KBM-7 (cell line): ENCODE results near the gene EARS2.
"Not testable (repeated sequence)": the region's sequence is repeated elsewhere in the genome, so short reads cannot be mapped to it uniquely, and the experiment has no call there.

Experiments used
- DNase-seq: peaks from one replicate; pipeline ENCODE4 v3.0.0-alpha.2; 2015
- in situ Hi-C: fragments of 300-500 bp; cut with MboI; formaldehyde crosslinking; loops from 2 replicates; pipeline ENCODE4 v1.14.3; 2020; ENCODE audit warnings: low sequenced_read_pairs, low pct_unique_long_range_greater_than_20kb, mixed read lengths

Gene EARS2

DNA sequence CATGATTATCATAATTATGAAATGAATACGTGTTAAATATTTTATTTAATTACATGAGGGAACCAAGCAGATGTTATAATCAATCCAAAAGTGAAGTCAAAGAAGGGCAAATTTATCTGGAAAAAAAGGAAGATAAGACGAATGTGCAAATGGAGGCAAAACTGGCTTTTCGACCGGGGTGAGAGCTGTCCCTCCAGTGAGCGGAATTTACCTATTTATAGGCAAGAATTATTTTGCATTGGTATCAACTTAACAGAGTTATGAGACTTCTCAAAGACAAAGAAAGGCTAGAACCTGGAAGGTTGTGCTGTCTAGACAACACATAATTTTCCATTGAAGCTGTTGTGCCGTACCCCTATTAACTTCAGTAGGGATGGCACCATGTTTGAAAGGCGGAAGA lies 45.4 kb downstream of the EARS2 start:
- no peak for DNase-seq

DNA sequence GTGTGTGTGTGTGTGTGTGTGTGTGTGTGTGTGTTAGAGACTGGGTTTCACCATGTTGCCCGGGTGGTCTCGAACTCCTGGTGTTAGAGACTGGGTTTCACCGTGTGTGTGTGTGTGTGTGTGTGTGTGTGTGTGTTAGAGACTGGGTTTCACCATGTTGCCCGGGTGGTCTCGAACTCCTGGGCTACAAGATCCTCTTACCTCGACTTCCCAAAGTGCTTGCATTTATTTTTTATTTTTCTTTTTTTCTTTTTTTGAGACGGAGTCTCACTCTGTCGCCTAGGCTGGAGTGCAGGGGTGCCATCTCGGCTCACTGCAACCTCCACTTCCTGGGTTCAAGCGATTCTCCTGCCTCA lies 46.3 kb downstream of the EARS2 start:
- DNase-seq, in situ Hi-C loops: not testable (repeated sequence)

More for the DNA sequence above, 45.4 kb downstream of the EARS2 start:
- in situ Hi-C loops, result no loop called here

DNA sequence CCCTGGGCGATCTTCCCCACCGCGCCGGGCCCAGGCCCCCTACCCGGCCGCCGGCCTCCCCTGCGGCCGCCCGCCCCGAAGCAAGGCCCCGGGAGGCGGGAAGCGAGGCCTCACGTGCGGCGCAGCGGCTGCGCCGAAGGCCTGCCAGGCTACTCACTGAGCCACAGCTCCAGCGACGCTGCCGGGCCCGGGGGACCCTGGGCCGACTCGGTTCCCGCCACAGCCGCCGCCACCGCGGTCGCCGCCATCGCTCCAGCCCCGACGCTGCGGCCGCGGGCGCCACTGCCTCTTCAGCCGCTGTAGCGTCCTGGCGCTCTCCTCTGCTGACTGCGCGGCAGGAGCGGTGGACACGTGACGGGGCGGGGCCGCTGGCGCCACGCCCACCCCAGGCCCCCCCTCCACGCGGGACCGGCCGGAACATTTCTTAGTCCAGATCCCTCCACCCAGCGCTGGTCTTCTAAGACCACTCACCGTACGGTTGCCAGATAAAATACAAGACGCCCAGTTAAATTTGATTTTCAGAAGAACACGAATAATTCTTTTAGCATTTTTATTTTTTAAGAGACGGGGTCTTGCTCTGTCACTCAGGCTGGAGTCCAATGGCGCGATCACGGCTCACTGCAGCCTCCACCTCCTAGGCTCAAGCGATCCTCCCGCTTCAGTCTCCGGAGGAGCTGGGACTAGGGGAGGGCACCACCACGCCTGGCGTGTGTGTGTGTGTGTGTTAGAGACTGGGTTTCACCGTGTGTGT lies 46.8 kb downstream of the EARS2 start, which contains the start of gene GGA2:
TSS of gene GGA2 (minus strand) at position 331 of the 751 bp plus-strand sequence. CDS start at position 248, 83 bp downstream.
- in situ Hi-C loops, result no loop called here
- DNase-seq, result peak; percentile 87

DNA sequence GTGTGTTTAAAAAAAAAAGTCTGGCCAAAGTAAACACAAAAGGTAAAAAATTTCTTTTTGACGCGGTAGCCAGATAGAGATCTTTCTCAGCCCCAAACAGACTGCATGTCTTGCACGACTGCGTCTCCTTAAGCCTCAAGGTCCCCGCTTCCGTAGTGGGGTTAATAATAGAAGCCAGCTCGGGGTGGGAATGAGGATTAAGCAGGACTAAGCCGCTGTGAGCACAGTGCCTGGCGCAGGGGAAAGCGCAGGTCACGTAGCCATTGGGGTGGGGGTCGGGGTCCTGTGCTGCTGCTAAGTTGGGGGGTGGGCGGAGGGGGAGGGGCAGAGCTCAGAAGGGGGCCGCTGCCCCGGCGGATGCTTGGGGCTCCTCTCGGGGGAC lies 47.4 kb downstream of the EARS2 start:
- peak; percentile 49 for DNase-seq
- in situ Hi-C loops, result no loop called here

- no peak for DNase-seq
- in situ Hi-C loops, result no loop called here
These were observed 47.8 kb downstream of the EARS2 start for GRCh38 chr16:23509441-23509754.

GRCh38 chr16:23508589-23509440 lies 48.3 kb downstream of the EARS2 start:
- DNase-seq, result peak; percentile 34
- in situ Hi-C loops, result no loop called here

- DNase-seq, result no peak
- in situ Hi-C loops, result no loop called here
These were observed 50.5 kb downstream of the EARS2 start for GRCh38 chr16:23506606-23506994.

DNA sequence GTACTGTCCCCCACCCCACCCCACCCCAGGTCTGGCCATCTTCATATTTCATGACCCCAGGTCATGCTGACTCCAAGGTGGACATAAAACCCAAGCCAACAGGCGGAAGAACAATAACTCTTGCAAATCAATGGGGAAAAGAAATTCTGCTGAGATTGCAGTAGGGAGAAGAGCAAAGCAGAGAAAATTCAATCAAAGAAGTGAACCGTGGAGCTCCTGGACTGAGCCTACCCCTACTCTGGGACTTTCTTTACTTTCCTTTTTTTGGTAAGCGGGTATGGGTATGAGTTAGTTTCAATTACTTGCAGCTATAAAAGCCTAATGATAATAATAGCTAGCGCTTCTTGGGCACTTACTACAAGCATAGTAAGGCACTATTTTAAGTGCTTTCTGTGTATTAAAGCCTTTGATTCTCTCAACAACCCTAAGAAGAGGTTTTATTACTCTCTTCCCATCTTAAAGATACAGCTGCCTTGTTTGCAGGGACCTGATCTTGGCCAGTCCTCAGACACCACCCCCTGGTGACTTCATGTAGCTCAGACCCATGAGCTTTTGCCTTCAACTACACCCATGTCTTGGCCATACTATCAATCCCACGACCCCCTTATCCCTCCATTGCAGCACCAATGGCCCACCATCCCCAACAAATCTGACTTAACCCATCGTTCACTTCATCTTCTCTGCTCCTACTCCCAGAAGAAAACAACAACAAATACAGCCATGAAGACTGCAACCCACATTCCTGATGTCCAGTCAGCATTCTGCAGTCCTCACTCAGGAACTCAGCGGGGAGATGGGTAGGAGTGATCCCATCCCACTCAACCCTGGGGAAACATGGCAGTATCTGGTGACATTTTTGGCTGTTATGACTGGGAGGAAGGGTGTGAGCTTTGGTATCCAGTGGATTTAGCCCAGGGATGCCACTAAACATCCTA lies 51.2 kb downstream of the EARS2 start:
- in situ Hi-C loops, result no loop called here
- DNase-seq, result no peak

DNA sequence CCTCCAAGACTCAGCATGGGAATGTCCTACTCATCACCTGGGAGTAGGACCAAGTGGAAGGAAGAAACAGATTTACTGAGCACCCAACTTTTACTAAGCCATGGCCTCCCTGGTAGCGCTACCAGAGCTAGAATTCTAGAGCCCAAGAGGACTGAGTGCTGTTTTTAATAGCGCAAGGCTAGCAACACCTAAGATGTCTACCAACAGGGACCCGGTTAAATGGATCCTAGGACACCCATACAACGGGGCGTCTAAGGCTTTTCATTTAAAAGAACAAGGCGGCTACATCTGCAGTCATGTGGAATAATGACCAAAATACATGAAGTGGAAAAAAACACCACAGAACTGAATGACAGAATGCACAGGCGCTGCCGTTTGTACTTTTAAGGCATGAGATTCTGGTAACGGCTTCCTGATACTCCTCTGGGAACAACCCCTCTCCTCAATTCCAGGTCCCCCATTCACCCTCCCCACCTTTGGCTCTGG lies 51.9 kb downstream of the EARS2 start:
- no peak for DNase-seq
- in situ Hi-C loops, result no loop called here

GRCh38 chr16:23504453-23505179 lies 52.5 kb downstream of the EARS2 start:
- DNase-seq, result peak; percentile 27
- in situ Hi-C loops, result no loop called here

GRCh38 chr16:23504076-23504452 lies 53.1 kb downstream of the EARS2 start:
- no peak for DNase-seq
- in situ Hi-C loops, result no loop called here

DNA sequence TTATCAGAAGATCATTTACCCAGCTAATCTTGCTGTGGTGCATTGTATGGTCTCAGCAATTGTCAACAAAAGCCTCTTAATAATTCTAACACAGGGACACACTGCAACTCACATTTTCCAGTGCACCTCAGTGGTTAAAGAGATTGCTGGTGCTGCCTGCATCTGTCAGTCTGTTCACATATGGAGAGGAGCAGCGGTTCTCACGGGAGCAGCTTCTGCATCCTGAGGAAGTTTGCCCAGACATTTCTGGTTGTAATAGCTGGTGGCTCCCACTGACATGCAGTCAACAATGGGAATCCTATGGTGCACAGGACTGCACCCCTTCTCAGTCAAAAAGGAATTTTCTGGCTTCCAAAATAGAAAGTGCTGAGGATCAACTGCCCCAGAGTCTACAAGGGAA lies 54.7 kb downstream of the EARS2 start:
- in situ Hi-C loops, result no loop called here
- DNase-seq, result peak; percentile 18

- in situ Hi-C loops, result no loop called here
- DNase-seq, result no peak
These were observed 55.9 kb downstream of the EARS2 start for GRCh38 chr16:23501291-23501690.

DNA sequence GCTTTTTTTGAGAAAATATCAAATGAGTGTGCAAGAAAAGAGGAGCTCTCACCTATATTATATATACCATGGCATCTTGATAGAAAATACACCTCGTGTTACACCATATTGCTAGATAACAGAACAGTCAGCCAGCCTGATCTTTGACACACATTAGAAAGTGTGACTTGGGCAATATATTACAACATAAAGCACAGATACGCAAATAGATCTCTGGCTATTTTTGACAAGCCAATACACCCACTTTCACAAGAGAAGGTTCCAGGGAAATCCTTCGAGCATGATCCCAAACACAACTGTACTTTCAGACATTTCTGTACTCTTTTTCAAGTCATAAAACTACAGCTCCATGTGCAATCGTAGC lies 56.3 kb downstream of the EARS2 start:
- in situ Hi-C loops, result no loop called here
- DNase-seq, result no peak

DNA sequence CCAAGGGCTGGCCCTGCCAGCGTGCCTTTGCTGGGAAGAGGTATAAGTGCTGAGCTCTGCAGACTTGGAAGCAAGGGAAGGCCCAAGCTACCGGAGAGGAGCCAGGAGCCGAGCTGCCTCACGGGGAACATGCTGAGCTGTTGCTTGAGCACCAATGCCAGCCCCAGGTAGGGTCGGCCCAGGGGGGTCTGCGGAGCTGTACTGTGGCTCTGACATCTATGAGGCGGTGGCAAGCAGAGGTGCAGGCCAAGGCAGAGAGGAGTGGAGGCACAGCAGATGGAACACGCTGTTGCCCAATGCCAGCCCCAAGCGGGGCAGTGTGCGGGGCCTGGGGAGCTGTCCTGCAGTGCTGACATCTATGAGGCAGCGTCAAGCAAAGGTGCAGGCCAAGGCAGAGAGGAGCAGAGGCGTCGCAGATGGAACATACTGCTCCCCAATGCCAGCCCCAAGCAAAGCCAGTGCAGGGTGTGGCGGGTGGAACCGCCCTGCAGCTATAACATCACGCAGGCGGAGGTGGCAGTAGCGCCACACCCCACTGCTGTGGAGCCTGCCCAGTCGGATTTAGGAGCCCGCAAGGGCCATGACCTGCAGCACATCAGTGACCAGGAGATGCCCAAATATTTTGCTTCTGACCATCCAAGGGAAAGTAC lies 56.8 kb downstream of the EARS2 start:
- in situ Hi-C loops, result no loop called here
- DNase-seq, result no peak

GRCh38 chr16:23499801-23500200 lies 57.3 kb downstream of the EARS2 start:
- no peak for DNase-seq

GRCh38 chr16:23498863-23499262 lies 58.3 kb downstream of the EARS2 start:
- in situ Hi-C loops, result no loop called here
- DNase-seq, result no peak

More at GRCh38 chr16:23499801-23500200, 57.3 kb downstream of the EARS2 start:
- in situ Hi-C loops, result no loop called here

GRCh38 chr16:23497543-23497868 lies 59.6 kb downstream of the EARS2 start:
- in situ Hi-C loops, result no loop called here

More at GRCh38 chr16:23497543-23497868, 59.6 kb downstream of the EARS2 start:
- DNase-seq, result no peak
